HG02981 (cell line): ENCODE data around the gene B3GAT2.
"Not testable (repeated sequence)": the region's sequence is repeated elsewhere in the genome, so short reads cannot be mapped to it uniquely, and the experiment has no call there.

Experiments used
- ATAC-seq: cut with Tn5 transposase; IDR thresholded peaks from one replicate; pipeline ENCODE4 v1.9.1; 2021; ENCODE audit warnings: mild to moderate bottlenecking, moderate library complexity; ENCODE audit not compliant: unreplicated experiment

B3GAT2 gene

DNA sequence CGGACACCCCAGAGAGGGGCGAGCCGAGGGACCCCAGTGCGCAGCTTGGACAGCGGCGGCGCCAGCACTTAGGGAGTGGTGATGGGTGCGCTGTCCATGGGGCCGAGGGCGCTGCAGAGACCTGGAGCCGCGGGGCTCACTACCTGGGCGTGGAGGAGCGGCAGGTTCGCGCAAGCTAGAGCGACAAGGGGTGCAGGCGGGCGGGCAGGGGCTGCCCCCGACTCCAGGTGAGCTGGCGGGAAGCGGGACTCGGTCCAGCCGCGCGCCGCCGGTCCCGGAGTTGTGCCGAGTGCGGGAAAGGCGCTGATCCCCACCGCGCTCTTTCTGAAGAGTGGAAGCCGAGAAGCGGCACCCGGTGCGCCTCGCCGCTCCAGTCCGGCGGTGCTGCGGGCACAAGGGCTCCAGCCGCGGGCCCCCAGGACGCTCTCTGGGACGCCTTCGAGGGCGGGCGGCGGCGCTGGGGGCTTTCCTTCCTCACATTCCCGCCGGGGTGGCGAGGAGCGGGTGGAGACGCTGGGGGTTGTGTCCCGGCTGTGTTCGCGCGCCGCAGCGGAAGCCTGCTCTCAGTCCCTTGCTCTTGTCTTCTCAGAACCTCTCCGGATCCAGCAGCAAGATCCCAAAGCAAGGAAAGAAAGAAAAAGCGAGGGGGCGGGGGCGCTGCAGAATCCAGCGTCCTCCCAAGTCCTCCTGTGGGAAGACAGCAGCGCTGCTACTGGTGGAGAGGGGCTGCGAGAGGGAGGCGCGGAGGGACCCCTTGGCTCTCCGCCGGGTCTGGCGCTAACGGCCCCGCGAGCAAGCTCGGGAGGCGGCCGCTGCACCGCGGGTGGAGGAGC lies at the start of gene B3GAT2:
B3GAT2 (minus strand) TSS at position 610 of the 833 bp plus-strand sequence. CDS start 631 bp downstream, outside the sequence.
- peak; percentile 2 for ATAC-seq

- ATAC-seq: no peak
These were observed 41.3 kb upstream of the B3GAT2 start for GRCh38 chr6:70998148-70998547.

GRCh38 chr6:70997379-70997778 lies 40.5 kb upstream of the B3GAT2 start:
- no peak for ATAC-seq

- no peak for ATAC-seq
These were observed 39.2 kb upstream of the B3GAT2 start for GRCh38 chr6:70996106-70996505.

GRCh38 chr6:70995411-70995810 lies 38.6 kb upstream of the B3GAT2 start:
- no peak for ATAC-seq

GRCh38 chr6:70991253-70991652 lies 34.4 kb upstream of the B3GAT2 start:
- no peak for ATAC-seq

DNA sequence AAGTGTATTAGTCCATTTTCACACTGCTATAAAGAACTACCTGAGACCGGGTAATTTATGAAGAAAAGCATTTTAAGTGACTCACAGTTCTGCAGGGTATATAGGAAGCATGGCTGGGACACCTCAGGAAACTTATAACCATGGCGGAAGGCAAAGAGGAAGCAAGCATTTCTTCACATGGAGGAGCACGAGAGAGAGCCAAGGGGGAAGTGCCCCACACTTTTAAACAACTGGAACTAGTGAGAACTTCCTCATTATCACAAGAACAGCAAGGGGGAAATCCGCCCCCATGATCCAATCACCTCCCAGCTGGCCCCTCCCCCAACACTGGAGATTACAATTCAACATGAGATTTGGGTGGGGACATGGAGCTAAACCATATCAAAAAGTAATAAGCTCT lies 28.3 kb upstream of the B3GAT2 start:
- no peak for ATAC-seq

GRCh38 chr6:70982747-70983146 lies 25.9 kb upstream of the B3GAT2 start:
- no peak for ATAC-seq

DNA sequence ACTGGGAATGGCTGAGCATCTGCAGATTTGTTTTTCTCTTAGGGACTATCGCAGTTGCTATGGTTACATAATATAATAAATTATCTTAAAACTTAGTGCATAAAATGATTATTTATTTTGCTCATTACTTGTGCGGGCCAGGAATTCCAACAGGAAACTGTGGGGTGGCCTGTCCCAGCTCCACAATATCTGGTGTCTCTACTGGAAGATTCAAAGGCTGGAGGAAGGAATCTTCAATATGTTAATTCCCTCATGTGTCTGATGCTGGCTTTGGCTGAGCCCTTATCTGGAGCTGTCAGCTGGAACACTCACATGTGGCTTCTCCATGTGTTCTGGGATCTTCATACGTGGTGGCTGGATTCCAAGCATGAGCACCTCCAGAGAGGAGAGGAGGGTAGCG lies 23.9 kb upstream of the B3GAT2 start:
- ATAC-seq: no peak

DNA sequence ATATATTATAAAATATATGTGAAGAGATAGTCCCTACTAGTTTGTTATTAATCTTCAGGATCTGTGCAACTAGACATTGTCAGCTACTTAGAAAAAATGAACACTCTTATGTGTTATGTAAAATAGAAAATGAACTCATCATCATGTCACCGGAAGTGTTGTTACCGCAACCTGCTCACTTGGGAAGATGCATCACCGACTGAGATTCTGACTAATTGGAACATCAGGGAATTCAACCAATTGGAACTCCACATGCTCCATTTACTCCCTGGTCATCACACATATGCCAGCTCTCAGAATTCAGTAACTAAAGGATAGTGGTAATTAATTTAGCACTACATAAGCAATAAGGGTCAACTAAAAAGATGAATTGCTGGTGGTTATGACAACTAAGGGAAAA lies 16.7 kb upstream of the B3GAT2 start:
- ATAC-seq: no peak

DNA sequence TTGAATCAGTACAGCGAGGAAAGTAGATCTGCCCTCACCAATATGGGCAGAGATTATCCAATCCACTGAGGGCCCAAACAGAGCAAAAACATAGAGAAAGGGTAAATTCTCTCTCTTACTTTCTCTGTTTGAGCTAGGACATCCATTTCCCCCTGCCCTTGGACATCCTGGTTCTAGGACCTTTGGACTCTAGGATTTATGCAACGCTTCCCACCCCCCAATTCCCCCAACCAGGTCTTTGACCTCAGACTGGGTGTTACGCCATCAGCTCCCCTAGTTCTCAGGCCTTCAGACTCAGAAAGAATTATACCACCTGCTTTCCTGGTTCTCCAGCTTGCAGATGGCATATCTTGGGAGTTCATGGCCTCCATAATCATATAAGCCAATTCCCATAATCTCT lies 10.2 kb upstream of the B3GAT2 start:
- ATAC-seq: no peak

GRCh38 chr6:70957284-70957617 lies 391 bp upstream of the B3GAT2 start:
- ATAC-seq: no peak

GRCh38 chr6:70956191-70956450 lies 739 bp downstream of the B3GAT2 start:
- ATAC-seq: no peak

DNA sequence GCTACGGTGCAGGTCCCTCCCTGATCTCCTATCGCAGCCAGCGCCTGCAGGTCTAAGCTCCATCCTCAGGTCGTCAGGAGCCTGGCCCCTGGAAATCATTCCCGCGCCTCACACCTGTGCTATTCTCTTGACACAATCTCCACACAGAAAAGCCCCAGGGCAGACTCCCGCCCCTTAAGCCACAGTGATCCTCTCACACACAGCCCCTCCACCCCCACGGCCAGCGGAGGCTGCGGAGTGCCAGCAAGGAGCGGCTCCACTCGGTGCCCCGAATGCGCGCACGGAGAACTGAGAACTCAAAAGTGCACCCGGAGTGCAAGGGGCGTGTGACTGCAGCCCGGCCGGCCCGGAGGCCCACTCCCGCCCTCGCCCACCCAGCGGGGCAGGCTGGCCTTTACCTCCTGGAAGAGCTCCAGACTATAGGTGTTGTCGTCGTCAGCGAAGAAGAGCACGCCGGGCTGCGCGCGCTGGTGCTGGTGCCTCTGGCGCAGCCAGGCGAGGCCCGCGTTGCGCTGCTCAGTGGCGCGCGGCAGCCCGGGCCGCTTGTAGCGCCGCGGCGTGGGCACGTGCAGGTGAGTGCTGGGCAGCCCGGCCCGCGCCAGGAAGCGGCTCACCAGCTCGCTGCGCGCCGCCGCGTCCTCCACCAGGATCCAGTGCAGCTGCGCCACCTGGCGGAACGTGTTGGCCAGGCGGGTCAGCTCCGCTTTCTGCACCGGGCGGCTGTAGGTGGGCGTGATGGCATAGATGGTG lies 1.2 kb downstream of the B3GAT2 start:
- ATAC-seq: peak; percentile 89

- ATAC-seq: no peak
These were observed 2.1 kb downstream of the B3GAT2 start for GRCh38 chr6:70954750-70955149.

GRCh38 chr6:70954176-70954575 lies 2.7 kb downstream of the B3GAT2 start:
- no peak for ATAC-seq

DNA sequence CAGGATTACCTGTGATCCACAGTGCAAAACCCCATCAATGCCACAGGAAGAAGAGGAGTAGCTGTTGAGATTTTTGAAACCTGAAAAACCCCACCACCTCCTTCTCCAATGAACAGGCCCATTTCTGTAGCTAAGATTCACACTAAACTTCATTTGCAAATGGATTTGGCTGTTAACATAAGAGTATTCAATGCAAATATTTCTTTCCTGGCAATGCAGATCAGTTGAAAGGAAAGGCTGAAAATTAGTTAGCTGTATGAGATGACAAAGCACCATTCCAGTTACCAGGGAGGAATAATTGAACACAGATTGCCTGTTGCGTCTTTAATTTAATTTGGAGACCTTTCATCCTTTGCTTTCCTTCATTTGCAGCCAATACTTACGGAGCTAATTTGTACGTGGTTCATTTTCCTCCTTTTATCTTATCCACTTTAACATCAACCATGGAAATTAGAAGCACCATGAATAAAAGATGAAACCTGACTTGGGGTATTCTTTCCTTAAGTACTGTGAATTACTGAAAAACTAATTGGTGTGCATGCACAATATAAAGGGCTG lies 4.2 kb downstream of the B3GAT2 start:
- ATAC-seq: no peak

GRCh38 chr6:70944321-70944720 lies 12.5 kb downstream of the B3GAT2 start:
- ATAC-seq: not testable (repeated sequence)

GRCh38 chr6:70933853-70934252 lies 23.0 kb downstream of the B3GAT2 start:
- no peak for ATAC-seq

- ATAC-seq: no peak
These were observed 51.1 kb downstream of the B3GAT2 start for GRCh38 chr6:70905742-70906141.

- ATAC-seq: no peak
These were observed 53.0 kb downstream of the B3GAT2 start for GRCh38 chr6:70903665-70904452.
